Measurements from ENCODE around the gene KLHL35.

The KLHL35 gene, protein sequence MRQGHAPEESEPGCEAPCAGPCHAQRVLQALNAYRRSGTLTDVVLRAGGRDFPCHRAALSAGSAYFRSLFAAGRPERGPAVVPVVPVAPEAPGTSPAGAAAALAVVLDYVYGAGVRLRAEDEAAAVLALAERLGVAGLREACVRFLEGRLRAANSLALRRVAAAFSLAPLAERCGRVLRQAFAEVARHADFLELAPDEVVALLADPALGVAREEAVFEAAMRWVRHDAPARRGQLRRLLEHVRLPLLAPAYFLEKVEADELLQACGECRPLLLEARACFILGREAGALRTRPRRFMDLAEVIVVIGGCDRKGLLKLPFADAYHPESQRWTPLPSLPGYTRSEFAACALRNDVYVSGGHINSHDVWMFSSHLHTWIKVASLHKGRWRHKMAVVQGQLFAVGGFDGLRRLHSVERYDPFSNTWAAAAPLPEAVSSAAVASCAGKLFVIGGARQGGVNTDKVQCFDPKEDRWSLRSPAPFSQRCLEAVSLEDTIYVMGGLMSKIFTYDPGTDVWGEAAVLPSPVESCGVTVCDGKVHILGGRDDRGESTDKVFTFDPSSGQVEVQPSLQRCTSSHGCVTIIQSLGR

DNA sequence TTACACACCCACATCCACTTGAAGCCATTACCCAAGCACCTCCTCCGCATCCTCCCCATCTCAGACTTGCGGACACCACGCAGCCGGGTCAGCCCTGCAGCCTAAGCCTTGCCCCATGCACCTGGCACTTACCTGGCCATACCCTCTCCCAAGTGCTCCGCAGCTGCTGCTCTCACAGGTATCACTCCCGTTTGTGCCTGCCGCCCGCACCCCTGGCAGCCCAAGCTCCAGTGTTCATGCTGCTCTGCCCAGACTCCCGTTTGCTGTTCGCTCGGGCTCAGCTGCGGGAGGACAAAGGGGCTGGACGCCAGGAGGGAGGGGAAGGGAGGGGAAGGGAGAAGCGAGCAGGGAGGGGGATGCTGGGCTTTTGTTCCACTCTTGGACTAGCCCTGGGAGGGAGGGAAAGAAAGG lies at the start of gene KLHL35:
Gene KLHL35 (minus strand): TSS at position 293 of the 411 bp plus-strand sequence. CDS start 2,574 bp downstream, outside the sequence.
- no peak for DNase-seq (ENCODE audit: low read depth)

DNA sequence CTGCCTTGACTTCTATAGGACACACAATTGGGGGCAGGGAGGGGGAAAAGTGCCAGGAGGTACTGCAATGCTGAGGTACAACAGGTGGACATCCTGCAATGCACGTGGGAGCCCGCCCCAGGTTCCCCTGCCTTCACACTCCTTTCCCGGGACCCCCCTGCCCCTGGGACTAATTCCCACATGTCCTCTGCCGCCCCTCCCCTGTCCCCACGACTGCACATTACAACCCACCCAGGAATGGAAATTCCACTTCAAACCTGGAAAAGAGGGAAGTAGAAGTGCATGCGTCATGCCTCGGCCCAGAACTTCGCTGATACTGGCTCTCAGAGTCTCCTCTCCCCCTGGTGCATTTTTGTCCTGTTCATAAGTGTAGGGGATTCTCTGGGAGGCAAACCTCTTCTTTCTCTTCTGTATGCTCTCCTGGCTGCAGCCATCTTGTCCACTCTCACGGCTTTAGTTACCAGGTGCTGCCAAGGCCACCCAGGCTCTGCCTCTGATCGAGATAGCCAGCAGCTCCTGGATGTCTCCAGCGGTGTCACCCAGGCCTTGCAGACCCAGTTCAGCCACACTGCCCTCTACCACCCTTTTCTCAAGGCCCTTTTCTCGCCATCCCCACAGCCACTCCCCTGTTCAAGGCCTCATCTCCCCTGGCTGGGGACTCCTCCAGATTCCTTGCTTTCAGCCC lies 49.1 kb upstream of the KLHL35 start:
- DNase-seq (ENCODE audit: low read depth): no peak

DNA sequence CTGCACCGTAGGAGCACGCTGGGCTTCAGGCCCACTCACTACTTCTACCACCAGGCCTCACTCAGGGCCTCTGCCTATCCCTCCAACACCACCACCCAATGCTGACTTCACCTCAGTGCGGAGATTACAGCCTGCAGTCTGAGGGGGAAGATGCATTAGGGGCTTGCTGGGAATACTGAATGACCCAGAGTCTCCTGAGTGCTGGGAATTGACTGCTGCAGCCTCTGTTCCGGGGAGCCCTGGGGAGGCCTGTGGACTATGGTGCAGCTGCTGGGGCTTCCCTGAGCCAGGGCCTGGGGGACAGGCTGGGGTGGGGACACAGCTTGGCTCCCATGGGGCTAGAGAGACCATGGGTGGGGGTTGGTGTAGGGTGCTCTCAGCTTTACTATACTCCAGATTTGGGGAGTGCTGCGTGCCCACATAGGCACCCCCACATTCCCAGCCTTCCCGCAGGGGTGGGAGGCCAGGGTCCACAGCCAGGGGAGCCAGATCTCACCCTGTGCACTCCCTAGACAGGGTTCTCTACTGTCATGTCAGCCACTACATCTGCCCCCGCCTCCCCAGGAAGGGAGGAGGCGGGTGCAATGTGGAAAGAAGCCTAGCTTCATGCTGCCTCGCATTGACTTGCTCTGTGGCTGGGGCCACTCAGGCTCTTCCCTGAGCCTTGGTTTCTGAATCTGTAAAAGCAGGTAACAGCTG lies 48.4 kb upstream of the KLHL35 start:
- DNase-seq (ENCODE audit: low read depth): no peak

DNA sequence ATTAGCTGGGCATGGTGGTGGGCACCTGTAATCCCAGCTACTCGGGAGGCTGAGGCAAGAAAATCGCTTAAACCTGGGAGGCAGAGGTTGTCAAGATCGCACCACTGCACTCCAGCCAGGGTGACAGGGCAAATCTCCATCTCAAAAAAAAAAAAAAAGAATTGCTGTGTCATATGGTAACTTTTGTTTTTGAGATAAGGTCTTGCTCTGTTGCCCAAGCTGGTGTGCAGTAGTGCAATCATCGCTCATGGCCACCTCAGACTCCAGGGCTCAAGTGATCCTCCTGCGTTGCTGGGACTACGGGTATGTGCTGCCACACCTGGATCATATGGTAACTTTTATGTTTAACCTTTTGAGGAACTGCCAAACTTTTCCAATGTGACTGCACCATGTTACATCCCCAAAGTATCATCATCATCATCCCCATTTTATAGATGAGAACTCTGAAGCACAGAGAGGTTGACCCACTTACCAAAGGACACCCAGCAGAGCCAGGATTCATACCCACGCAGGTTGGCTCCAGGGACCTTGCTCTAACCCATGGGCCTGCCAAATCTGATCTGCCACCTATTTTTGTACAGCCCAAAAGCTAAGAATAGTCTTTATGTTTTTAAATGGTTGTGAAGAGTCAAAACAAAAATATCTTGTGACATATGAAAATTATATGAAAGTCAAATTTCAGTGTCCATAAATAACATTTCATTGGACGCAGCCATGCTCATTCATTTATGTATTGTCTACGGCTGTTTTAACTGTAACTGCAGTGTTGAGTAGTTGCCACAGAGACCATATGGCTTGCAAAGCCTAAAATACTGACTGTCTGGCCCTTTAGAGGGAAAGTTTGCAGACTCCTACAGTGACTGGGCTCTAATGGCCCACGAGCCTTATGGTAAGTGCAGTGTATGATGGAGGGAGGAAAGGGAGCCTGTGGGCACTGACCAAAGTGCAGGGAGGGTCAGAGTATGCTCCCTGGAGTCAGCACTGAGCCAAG lies 47.5 kb upstream of the KLHL35 start:
- no peak for DNase-seq (ENCODE audit: low read depth)

DNA sequence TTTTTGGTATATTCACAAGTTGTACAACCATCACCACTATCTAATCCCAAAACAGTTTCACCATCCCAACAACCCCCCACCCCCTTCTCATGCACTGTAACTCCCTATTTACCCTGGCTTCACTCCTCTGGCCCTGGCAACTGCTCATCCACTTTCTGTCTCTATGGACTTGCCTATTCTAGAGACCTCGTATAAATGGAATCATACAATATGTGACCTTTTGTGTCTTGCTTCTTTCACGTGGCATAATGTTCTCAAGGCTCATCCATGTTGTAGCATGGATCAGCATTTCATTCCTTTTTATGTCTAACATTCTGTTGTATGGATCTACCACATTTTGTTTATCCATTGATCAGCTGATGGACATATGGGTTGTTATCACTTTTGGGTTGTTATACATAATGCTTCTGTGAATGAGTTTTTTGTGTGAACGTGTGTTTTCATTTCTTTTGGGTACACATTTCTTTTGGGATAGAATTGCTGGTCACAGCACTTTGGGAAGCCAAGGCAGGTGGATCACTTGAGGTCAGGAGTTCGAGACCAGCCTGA lies 46.7 kb upstream of the KLHL35 start:
- no peak for DNase-seq (ENCODE audit: low read depth)

DNA sequence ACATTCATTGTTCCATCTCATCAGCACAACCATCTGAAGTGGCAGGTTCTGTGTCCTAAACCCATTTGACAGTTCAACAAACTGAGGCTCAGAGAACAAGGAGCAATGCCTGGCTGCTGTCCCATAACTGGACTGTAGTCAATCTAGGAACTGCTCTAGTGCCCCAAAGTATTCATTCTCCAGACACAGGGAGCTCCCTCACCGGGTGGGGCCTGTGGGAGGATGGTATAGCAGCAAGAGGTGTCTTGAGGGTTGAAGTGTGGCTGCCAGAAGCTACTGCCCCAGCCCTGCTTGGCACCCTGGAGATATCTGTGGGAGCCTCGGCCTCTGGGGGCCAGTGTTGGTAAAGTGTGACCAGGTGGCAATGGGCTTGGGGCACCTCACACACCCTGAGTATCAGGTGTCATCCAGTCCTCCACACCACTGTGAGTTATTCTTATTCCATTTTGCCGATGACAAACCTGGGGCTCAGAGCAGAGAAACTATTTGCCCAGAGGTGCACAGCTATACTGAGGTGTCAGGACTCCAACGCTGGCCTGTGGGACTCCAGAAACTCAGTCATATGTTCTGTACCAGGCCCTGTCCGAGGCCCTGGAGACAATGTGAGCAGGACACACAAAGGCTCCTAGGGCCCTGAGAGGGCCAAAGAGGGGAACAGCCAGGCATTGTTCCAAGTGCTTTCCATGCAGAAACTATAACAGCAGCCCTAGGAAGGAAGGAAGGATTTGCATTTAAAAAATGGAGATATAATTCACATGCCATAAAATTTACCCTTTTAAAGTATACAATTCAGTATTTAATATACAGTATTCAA lies 46.0 kb upstream of the KLHL35 start:
- no peak for DNase-seq (ENCODE audit: low read depth)

DNA sequence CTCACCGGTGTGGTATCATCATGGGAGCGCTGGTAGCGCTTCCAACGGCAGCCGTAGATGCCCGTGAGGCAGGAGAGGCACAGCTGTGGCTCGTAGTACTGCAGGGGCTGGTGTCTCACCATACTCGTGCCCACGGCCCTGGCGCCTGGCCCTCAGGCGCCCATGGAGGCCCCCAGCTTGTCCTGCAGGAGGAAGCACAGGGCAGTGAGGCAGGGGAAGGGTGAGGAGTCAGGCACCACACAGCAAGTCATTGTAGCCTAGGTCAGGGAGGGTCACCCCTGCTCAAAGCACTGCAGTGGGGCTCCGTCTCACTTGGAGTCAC lies 44.6 kb upstream of the KLHL35 start:
- no peak for DNase-seq (ENCODE audit: low read depth)

DNA sequence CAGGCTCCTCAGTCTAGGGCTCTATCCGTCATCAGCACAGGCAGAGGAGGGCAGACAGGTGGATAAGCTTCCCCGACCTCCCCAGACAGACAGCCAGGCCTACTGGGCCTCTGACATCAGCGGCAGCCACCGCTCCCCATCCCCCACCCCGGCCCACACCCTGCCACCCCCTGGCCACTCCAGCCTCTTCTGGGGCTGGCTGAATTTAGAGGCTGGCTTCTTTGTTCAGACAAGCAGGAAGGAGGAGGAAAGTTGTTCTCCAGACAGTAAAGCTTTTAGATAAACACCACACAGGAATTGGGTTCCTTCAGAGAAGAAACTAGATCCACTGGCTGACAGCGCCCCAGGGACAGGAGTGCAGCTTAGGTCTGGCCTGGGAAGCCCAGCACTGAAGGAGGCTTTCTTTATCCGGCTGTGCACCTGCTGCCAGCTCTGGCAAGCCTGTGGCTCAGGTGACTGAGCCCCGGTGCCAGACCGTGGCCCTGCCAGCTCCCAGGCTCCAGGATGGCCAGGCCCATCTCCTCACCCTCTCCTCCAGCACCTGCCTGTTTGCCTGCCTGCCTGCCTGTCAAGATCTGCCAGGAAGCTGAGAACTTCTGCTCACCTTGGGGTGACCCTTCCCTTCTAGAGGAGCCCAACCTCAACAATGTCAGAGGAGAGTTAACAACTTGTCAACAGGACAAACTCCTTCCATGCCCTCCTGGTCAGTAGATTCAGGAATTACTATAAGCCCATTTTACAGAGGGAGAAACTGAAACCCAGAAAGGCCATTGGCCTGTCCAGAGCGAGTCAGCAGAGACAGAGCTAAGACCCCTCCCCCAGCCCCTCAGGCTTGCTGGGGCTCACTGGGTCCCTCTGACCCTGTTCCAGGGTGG lies 44.0 kb upstream of the KLHL35 start:
- no peak for DNase-seq (ENCODE audit: low read depth)

DNA sequence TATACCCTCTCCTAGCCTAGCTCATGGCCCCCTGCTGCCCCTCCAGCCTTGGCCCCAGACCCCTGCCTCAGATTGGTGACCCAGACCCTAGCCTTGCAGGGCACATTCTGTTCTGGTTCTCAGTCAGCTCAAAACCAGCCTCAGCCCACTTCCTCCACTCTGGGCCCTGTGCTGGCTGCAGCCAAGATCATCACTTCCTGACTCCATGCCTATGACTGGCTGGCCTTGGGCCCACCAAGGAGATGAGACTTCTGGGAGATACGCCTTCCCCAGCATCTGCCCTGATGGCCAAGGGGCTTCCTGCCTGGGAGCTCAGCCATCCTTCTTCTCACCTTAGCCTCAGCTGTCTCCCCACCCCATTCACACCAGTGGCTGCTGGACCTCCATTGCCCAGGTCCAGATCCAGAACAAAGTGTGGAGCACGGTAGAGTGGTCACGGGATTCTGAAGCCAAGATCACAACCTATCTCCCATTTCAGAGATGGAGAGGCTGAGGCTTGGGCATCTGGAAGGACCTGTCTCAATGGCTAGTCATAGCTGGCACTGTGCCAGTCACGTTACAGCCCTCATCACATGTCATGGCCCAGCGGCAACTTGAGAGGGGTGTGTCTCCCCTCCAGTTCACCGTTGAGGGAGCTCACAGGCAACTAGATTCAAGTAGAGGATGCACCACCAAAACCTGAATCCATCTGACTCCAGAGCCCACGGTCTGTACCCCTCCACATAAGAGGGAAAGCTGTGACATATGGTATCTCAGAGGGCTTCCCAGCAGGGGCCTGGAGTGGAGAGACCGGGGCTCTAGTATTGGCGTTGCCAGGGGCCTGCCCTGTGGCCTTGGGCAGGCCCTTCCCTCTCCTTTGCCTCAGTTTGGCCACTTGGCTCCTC lies 43.0 kb upstream of the KLHL35 start:
- no peak for DNase-seq (ENCODE audit: low read depth)

DNA sequence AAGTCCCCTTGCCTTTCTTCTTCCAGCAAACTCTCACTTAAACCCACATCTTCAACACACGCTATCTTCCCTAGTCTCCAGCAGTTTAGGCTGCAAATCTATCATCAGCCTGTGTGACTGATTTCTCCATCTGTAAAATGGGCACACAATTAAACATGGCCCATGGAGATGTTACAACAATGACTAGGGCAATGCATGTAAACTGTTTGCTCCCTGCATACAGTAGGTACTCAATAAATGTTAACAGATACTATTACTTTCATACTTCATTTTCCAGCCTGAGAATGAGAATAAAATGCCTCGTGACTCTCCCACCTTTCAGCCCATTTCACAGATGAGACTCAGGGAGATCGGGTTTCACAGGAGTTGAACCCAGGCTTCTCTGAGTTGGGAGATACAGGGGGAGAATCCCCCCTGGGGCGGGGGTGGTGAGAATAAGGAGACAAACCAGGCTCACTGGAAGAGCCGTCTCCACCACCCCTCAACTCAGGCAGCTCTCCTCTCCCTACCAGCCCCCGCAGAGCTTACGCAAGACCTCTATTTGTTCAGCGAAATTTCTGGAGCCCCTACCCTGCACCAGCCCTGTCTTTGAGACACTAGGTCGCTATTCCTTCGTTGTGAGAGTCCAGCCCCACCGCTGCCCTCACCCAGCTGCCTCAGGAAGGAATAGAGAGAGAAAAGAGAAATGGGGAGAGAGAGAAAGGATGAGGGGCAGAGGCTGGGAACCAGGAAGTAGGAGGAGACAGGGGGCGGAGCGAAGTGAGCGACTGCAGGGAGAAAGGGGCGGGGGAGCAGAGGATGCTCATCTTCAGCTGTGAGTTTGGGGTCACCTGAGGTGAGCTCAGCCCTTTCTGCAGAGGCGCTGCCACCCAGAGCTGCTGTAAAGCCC lies 42.1 kb upstream of the KLHL35 start:
- DNase-seq (ENCODE audit: low read depth): no peak

DNA sequence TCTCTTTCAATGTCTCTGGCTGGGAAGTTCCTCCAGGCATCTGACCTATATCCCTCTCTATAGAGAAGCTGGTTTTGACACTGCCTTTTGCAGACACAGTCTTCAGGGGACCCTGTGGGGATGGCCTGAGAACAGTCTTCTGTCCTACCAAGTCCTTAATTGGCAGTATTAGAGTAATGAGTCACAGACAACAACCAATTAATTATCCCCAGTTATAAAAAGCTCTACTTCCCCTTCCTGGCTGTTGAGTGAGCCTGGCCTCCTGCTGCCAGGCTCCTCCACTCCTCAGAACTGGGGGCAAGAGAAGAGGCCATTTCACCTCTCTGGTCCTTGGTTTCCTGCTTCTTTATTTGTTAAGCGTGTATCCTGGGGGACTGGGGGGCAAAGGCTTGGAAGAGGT lies 41.2 kb upstream of the KLHL35 start:
- no peak for DNase-seq (ENCODE audit: low read depth)

DNA sequence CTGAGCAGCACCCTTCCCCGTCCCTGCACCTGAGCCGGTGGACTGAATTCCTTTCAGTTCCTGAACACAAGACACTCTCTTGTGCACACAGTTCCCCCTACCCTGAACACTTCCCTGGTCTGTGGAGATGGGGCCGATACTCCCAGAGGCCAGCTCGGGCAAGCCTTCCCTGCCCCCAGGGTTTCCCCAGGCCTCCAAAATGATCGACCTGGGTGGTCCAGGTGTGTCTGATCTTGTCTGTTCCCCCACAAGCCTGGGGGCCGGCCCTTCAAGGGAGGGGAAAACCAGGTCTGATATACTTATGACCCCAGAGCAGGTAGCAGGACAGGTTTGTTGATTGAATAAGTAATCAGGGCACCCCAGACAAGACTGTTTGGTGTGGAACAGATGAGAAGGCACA lies 40.7 kb upstream of the KLHL35 start:
- DNase-seq (ENCODE audit: low read depth): no peak

DNA sequence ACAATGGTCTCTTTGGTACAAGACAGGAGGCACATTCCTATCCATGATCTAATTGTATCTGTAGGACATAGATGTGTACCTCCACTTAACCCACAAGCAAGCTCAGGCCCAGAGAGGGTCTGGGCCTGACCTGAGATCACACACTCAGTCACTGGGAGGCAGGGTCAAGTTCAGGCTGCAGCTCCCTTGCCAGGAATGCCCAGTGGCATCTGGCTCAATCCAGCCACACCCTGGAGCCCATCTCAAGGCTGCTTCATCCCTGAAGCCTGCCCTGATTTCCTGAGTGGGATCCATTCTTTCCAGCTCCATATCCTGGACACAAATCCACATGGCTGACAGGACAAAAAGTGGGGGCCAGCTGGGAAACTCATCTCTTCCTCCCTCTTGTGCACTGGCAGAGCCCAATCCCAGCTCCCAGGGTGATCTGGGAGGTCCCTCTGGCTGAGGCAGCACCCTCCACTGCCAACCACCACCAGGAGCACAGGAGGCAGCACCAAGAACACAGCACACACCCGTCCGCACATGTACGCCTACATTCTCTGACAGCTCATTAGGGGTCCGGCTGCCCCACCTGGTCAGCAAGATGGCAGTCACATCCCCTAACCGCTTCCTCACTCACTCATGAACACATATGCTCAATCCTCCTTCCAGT lies 39.2 kb upstream of the KLHL35 start:
- DNase-seq (ENCODE audit: low read depth): no peak

DNA sequence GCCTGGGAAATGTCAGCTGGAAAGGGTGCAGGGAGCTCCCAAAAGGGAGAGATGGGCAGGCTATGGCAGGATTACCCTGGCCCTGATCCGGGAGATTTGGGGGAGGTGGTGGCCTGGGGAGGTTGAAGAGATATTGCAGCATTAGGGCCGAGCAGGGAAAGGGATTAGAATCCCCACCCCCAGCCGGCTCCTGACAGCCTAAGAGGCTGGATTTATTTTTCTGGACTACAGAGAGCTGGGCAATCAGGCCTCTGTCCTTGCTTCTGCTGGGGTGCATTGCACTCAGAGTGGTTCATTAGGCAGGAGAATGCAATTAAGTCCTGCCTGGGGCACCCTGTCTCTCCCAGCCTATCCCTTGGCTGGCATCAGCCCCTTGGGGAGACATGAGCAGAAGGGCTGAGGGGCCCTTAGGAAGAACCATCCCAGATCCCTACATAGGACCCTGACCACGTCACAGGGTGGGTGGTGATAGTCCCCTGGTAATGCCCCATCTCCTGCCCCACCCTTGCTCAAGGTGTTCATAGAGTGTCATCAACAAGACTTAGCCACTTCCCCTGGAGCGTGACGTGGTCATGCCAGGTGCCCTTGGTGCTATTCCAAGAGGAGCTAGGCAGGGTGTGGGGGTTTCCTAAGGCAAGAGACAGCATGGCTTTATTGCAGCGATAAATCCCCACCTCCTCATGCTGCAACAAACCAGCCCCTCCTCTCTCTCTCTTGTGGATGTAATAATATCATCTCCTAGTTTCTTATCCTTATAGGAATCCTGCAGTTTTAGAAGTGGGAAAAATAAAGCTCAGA lies 38.4 kb upstream of the KLHL35 start:
- DNase-seq (ENCODE audit: low read depth): no peak

DNA sequence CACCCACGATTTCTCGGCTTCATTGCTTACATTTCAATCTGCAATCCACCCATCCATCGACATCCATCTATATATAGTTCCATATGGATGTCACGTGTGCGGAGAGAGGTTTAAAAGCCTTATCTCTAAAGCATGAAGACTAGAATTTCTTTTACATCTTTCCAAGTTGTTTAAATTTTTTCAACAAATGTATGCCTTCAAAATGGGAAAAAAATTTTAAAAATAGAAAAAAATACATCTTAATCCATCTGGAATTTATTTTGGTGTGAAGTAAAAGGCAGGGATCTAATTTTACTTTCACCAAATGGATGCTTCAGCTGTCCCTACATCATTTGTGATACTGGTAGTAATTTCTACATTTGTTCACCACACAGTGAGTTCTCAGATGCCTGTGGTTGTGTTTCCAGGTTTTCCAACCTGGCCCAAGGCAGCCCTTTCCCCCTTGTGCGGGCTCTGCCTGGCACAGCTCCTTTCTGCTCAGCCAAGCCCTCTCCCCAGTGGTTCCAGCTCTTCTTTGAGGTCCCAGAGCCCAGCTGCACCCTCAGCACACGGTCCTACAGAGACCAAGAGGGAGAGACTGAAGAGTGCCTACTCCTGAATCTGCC lies 37.6 kb upstream of the KLHL35 start:
- DNase-seq (ENCODE audit: low read depth): no peak

All from stromal cell of bone marrow (primary cell).